ENCODE measurements around the gene KLHL30.

Gene KLHL30, protein sequence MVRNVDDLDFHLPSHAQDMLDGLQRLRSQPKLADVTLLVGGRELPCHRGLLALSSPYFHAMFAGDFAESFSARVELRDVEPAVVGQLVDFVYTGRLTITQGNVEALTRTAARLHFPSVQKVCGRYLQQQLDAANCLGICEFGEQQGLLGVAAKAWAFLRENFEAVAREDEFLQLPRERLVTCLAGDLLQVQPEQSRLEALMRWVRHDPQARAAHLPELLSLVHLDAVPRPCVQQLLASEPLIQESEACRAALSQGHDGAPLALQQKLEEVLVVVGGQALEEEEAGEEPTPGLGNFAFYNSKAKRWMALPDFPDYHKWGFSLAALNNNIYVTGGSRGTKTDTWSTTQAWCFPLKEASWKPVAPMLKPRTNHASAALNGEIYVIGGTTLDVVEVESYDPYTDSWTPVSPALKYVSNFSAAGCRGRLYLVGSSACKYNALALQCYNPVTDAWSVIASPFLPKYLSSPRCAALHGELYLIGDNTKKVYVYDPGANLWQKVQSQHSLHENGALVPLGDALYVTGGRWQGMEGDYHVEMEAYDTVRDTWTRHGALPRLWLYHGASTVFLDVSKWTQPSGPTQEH

DNA sequence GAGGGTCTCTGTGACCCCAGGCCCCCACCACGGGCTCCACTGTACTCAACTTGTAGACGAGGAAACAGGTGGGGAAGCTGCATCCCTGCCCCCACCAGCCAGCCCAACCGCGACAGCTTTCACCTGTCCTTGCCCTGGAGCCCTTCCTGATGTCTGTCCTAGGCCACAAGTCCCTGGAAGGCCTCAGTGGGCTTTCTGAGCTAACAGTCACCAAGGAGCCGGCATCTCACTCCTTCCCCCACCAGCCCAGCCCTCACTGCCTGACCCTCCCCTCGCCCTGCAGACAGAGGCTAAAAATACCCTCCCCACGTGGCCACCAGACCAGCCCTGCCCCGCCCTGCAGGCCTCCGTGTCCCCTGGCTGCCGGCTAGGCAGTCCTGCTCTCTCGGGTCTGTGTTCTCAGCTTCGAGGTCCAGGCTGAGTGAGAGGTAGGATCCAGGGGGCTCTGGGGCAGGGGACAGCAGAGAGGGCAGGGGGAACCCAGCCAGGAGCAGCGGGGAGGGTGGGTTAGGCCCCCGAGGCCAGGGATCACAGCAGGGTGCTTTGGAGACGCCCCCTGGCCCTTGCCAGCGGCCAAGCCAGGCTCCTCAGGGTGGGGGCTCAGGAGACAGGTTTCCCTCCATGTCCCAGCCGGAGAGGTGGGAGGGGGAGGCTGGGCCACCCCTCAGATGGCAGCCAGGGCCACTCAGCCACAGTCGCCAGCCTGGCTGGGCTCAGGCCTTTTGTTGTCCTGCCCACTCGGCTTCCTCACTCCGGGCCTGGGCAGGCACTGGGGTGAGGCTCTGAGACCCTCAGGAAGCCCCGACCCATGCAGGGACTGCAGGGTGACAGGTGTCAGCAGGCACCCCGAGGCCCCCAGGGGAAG lies at the start of gene KLHL30:
KLHL30 (plus strand) TSS at position 338 of the 865 bp plus-strand sequence. CDS start 2,087 bp downstream, outside the sequence.
- DNase-seq, result no peak

DNA sequence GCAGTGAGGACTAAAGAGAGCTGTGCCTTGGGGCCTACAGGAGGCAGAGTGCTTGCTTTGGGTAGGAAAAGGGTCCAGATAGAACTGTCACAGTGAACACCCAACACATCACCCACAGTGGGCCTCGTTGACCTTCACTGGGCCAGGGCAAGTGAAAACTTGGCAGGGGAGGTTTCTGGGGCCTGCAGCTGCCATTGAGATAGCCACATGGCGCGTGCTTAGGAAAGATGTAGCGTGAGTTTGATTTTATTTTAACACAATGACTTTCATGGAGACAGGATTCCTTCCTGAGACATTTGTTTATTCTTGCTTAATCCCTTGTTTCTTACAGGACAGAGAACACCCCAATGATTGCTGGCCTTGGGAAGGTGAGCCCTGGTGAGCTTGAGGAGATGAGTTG lies 47.6 kb upstream of the KLHL30 start:
- DNase-seq, result no peak

DNA sequence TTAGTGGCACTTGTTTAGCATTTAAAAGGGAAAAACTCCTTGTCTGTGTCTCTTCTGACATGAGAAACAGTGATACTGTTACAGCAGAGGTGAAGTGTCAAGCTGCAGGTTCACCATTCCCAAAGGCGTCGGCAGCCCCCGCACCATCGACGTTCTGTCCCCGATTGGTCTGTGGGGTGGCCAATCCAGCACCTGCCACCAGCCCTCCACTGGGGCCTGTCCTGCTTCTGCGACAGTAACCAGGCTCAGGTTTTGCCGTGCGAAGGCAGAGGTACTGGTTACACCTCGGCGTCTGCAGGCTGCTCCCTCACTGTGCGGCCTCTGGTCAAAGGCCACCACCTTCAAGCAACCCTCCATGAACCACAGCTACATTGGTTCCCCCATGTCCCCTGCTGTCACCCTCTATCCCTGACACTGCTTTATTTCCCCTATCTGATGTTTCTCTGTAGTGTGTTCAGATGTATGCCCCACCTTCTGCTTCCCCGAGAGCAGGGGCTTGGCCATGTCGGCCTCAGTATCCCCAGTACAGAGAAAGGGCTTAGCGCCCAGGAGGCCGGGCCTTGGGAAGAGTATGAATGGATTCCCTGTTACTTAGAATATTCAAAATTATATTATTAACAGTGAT lies 46.9 kb upstream of the KLHL30 start:
- no peak for DNase-seq

DNA sequence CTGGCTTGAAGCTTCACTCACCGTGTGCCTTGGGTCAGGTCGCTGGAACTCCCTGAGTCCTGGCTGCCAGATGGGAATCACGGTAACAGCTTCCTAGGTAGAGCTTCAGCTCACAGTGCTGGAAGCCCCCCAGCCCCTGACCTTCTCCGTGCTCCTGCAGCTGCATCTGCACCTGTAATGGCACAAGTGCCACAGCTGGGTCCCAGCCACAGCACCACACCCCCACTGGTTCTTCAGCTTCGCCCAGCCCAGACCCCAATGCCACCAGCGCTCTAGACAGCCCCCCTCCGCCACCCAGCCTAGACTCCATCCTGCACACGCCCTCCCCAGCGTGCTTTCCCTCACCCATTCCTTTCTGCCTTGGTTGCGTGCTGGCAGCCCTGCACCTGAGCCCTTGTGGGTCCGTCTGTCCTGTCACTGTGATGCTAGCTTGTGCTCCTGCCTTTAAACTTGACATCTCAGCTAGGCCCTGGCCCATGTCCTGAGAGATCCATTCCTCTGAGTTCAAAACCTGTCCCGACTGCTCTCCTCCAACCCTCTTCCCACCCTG lies 45.9 kb upstream of the KLHL30 start:
- no peak for DNase-seq

DNA sequence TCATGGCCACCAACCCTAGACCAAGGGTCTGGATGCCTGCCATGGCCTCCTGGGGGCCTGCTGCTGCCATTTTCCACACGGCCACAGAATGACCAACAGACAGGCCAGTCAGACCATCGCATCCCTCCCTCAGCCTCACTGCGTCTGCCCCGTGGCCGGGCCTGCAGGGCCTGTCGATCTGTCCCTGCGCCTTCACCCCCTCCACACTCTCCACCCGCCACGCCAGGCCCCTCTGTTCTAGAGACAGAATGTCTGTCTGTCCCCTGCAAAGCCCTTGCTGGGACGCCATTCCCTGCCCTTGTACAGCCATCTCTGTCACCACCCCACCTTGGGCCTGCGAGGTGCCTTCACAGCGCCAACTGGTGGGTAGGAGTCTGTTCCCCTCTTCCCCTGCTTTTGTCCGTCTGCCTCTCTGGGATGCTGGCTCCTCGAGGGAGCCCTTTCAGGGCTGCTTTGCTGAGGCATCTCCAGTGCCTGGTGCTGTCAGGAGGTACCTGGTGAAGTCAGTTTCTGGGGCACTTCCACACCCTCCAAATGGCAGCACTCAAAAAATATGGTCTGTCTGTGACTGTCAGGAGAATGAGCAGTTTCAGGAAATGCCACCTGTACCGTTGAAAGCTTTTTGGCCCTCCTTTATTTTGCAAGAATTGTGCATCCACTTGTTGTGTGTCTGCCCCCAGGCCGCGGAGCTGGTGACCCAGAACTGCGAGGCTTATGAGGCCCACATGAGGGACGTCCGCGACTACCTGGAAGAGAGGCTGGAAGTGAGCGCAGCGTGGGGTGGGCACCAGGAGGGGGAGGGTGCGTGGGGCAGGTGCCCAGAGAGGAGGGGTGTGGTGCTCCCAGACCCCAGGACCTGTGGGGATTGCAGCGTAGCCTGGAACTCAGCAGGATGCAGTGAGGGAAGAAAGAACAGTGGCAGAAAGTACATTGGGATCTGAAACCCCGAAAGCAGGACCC lies 45.0 kb upstream of the KLHL30 start:
- no peak for DNase-seq

DNA sequence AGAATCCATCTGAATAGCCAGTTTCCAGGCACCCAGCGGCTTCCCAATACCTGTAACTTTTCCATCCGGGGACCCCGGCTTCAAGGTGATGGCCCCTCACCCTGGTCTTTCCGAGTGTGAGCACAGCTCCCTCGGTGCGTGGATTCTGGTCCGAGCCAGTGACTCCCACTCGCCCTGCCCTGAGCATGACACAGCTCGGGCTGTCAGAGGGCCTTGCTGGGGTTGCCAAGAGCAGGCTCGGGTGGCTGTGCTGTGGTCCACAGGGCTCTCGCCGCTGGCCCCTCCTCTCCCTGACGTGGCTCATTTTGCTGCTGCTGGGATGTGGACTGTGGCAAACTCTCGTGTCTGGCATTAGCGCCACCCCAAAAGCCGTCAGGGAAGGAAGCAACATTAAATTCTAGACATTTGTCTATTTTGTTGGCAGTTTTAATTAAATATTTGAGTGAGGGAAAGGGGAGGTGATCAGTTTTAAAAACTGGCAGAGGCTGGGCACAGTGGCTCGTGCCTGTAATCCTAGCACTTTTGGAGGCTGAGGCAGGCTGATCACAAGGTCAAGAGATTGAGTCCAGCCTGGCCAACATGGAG lies 43.9 kb upstream of the KLHL30 start:
- no peak for DNase-seq

DNA sequence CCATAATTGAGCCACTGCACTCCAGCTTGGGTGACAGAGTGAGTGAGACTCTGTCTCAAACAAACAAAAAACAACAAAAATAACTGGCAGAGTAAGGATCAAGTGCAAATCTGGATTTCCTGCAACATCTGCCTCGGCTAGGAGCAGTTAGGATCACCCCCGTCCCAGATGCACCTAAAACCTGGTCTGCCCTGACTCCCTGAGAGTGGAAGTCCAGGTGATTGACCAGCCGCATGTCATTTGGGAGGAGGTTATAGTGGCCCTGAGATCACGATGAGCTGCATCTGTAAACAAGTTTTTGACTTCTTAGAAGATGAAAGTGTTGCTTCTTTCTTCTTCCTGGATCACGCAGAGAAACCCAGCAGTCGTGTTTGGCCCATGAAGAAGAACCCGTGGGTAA lies 43.3 kb upstream of the KLHL30 start:
- DNase-seq, result no peak

DNA sequence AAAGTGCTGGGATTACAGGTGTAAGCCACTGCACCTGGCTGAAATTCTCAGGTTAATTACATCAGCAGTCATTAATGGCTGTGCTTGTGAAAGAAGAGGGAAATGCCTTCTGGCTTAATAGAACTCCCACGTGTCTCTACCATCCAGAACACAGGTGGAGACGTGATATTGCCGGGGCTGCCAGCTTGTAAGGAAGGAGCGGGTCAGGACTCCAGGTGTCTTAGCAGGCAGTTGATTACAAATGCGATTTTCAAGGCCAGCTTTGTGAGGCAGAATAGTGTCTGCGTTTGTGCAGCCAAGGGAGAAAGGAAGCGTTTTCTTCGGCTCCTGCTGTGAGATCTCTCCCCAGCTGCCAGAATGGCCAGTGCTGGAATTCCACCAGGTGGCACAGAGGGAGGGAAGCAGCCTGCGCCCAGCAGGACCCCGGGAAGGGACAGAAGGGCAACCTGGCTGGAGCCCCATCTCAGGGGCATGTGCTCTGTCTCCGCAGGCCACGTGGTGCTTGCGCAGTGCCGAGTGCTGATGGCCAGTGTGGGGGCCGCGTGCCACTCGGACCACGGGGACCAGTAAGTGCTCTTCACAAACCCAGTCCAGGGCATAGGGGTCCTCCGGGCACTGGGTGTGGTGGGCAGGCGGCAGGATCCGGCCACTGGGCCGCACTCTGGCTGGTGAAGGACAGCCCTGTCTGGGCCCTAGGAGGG lies 42.0 kb upstream of the KLHL30 start:
- no peak for DNase-seq

DNA sequence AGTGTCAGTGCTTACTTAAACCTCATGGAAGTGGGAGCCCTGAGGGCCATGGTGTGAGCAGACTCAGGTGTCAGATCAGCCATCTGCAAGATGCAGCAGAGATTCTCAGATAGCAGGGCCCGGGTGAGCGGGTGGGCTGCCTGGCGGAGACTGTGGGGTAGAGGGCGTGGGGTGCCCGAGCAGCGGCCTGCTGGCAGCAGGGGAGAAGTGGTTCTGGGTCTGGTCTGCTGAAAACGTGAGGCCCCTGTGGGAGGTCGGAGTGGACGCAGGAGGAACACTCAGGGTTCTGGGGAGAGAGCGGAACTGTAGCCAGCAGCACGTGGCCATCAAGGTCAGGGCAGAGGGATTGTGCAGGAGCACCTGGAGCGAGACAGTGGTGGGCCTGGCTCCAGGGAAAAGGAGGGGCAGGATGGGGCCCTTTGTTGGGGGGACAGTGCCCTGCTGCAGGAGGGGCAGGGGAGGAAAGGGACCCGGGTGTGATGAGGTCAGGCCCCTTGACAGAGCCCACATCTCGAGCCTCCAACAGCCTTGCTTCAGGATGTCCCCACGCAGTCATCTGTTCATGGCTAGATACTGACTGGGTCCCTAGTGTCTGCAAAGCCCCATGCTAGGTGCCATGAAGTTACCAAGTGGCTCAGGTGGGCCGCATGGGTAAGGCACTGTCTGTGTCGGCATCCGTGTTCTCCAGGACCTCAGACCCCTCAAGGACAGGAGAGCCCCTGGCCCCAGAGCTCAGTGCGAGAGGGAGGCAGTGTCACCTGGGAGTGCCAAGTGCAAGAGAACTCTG lies 41.1 kb upstream of the KLHL30 start:
- no peak for DNase-seq

DNA sequence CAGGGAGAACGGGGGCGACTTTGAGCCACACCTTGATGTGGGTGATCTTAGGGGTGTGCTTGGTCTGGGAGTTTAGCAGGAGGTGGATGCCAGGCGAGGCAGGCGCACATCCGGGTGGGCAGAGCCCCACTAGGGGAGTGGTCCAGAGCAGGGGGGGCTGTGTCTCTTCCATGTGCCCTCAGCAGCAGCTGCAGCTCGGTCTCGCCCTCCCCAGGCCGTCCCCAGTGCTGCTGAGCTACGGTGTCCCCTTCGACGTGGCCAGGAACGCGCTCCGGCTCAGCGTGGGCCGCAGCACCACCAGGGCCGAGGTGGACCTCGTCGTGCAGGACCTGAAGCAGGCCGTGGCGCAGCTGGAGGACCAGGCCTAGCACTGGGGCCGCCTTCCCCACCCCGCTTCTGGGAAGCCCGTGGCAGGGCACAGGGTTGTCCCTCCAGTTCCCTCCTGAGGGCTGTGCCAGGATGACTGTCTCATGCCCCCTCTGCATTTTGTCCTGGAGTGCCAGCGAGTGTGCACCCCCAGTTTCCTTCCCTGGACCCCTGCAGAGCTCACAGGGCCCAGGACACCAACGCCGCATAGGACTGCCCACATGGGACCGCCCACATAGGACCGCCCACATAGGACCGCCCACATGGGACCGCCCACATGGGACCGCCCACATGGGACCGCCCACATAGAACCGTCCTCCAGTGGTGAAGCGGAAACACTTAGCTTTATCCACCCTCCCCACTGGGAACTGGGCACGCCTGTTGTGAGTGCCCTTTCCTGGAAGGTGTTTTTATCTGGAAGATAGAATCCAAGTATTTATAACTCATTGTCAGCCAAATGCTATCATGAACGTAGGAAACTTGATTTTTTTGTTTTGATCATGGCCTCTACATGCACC lies 40.2 kb upstream of the KLHL30 start:
- peak in 1 of 2 experiments; percentile 60 for DNase-seq

DNA sequence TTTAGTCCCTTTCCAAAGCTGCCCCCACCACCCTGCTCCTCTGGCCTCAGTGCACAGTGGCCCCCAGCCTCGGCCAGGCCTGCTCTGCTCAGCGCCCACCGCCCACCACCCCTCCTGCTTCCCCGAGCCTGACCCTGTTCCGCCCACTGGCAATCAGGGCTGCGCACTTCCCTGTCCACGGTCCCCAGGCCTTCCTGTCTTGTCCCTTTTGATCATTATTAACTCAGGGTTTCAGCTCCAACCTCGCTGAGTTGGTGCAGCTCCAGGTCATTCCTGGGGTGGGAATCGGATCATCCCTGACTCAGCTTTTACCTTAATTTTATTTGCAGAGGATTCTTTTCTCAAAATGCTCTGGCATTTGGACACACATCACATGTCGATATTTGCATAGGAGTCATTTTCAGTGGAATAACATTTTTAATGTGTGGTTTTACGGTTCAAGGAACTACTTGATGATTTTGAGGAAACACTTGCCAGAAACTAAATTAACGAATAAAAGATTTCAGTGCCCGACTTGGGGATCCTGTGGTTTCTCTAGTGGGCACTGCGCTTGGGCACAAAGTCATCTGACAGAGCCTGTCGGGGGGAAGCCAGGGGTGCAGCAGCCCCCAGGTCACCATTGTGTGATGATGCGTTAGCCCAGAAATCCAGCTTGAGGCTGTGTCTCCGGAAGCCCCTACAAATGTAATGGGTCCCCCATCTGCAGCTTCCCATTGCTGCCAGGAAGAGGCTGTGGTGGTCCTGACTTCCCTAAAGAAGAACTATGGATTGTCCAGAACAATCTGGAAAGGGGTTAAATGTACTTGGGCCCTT lies 39.4 kb upstream of the KLHL30 start:
- no peak for DNase-seq

DNA sequence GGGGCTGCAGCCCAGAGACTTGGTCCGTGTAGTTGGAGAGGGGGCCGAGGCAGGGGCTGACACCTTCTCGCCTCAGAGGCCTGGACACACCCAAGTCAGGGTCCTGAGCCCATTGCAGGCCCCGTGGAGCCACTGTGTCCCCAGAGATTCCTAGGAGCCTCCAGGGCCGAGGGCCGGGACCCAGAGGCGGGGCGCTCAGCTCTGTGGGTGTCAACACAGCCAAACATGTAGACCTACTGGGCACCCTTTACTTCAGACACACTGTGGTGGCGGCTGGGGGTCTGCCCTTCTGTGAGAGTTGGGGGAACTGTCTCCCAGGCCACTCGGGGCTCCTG lies 38.8 kb upstream of the KLHL30 start:
- no peak for DNase-seq

DNA sequence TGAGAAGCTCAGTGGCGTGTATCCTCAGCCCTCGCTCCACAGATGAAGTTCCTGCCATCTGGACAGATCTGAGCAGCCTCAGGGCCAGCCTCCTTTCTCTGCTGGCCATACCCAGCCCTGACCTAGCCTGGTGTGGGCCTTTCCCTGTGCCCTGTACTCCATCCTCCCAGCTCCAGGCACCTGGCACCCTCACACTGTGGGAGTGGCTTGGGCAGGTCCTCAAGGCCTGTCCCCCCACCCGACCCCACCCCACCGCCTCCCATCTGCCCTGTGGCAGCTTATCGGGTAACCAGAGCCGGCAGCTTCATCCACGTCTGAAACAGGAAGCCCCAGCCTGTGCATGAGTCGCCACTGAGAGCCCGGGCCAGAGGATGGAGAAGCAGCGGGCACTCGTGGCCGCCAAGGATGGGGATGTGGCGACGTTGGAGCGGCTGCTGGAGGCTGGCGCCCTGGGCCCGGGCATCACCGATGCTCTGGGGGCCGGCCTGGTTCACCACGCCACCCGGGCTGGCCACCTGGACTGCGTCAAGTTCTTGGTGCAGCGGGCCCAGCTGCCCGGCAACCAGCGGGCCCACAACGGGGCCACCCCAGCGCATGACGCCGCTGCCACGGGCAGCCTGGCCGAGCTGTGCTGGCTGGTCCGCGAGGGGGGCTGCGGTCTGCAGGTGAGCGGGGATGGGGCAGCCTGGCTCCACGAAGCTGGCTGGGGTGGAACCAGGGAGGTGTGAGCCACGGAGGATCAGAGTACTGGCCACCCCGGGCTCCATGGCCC lies 38.2 kb upstream of the KLHL30 start, which contains the start of gene ESPNL:
ESPNL (plus strand) TSS at position 292 of the 772 bp plus-strand sequence; CDS start at position 372, 80 bp downstream.
- DNase-seq, result no peak

DNA sequence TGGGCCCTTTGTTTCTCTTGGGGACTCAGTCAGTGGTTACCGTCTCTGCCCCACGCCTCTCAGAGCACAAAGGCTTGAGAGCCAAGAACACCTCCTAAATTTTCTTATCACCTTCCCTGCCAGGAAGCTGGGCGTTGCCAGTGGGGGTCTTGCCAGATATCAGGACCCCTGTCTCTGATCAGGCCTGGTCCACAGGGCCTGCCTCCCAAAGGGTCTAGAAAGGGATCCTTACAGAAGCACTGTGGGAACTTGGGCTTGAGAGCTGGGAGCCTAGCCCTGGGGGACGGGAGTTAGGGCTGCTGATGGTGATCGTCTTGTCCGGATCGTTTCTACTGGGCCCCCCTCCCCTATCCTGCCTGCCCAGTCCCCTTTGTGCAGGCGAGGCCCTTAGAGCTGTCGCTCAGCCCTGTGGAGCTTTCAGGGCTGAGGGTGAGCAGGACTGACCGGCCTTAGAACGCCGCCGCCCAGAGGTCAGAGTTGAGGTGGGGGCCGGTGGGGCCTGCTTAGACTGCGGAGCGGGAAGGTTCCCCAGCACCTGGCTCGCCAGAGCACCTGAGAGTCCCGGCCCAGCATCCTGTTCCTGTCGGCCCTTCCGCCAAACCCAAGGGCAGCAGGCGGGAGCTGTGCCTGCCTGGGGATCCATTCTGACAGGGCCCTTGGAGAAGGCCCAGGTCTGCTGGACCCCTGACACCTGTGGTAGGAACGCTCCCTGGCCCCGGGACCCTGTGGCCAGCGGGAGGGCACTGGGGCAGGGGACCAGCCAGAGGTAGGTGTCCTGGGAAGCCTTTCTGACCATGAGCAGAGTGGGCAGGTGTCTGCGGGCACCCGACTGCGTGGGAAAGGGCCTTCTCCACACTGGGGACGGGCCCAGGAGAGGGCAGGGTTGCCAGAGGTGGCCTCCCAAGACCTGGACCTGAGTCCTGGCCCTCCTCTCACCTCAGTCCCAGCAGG lies 37.4 kb upstream of the KLHL30 start:
- DNase-seq, result no peak

Data from SW 1271 (cell line).